Hepatocyte (in vitro differentiated cells): ENCODE measurements around the gene MAP7D3.

Experiments used
- CTCF ChIP-seq: fragments of 200-600 bp; sonication (generic); IDR thresholded peaks from 2 replicates; pipeline ENCODE4 v1.5.1; 2016; ENCODE audit warnings: antibody characterized with exemption, mild to moderate bottlenecking; ENCODE audit not compliant: poor library complexity
- EZH2phosphoT487 ChIP-seq: fragments of 200-600 bp; sonication (generic); IDR thresholded peaks from one replicate; pipeline ENCODE4 v1.6.1; 2018; ENCODE audit warnings: antibody characterized with exemption, mild to moderate bottlenecking, low read depth, moderate library complexity; ENCODE audit not compliant: unreplicated experiment, severe bottlenecking

GRCh38 chrX:136219893-136220292, 31.3 kb downstream of the MAP7D3 start:
- TF ChIP-seq CTCF (no peak), EZH2phosphoT487 (no peak)
